Activated T-cell treated with anti-CD3 and anti-CD28 coated beads, Interleukin-2, amount 50 U/mL, for 72 hours (primary cell): Measurements from ENCODE around the gene ASB16. TPM values are rescaled to one million over a fixed set of nuclear protein-coding genes. Genes with fewer than 3 reads are reported as not detected.

Experiments
- ATAC-seq, 2 donors: fragments of 150-1000 bp; cut with Tn5 transposase; replicated peaks in 1 of 2; 2 replicates each; pipeline ENCODE4 v1.10.0; 2021; ENCODE audit warnings: moderate library complexity in 2 of 2, mild to moderate bottlenecking in 1 of 2
- DNase-seq, 2 donors: peaks; one replicate each; pipeline ENCODE4 v3.0.0; 2021 to 2022; ENCODE audit warnings: mixed read lengths in 1 of 2
- H3K27ac Mint-ChIP-seq: one replicate; pipeline ENCODE4 v1.8.0; 2022; ENCODE audit warnings: mild to moderate bottlenecking, moderate library complexity, mixed read lengths
- H3K27me3 Mint-ChIP-seq: one replicate; pipeline ENCODE4 v1.8.0; 2022; ENCODE audit warnings: low read depth, mixed read lengths
- H3K36me3 Mint-ChIP-seq, 2 donors: one replicate each; pipeline ENCODE4 v1.8.0; 2022; ENCODE audit warnings: mixed read lengths in 2 of 2, mild to moderate bottlenecking in 1 of 2; ENCODE audit not compliant: insufficient read depth in 2 of 2
- H3K4me1 Mint-ChIP-seq: one replicate; pipeline ENCODE4 v1.8.0; 2022; ENCODE audit warnings: low read depth, mixed read lengths
- H3K4me3 Mint-ChIP-seq, 2 donors: one replicate each; pipeline ENCODE4 v1.8.0; 2022; ENCODE audit warnings: mild to moderate bottlenecking in 2 of 2, mixed read lengths in 2 of 2, moderate library complexity in 2 of 2
- H3K9me3 Mint-ChIP-seq, 2 donors: one replicate each; pipeline ENCODE4 v1.8.0; 2022; ENCODE audit warnings: mixed read lengths in 2 of 2
- total RNA-seq, 2 donors: library from RNA; stranded (reverse); gene quantifications; one replicate each; pipeline ENCODE4 v1.2.3, GENCODE V29; 2022

The ASB16 gene
- total RNA-seq, 2 donors from 2014 or later = 0.34 to 0.44 TPM

- Mint-ChIP-seq H3K27me3 (no peaks in the 10 kb centered on the region), H3K4me3 (no peak overlapping the region), H3K9me3 (no peaks in the 10 kb centered on the region), H3K4me1 (peaks cover 13% of the 10 kb centered on the region), H3K36me3 (peaks cover 0 to 3% of the 10 kb centered on the region in 2 donors), H3K27ac (no peak overlapping the region)
- DNase-seq (no peak), ATAC-seq (no peak)
Observed at GRCh38 chr17:44164476-44164875, 6.0 kb upstream of the ASB16 start.

DNA sequence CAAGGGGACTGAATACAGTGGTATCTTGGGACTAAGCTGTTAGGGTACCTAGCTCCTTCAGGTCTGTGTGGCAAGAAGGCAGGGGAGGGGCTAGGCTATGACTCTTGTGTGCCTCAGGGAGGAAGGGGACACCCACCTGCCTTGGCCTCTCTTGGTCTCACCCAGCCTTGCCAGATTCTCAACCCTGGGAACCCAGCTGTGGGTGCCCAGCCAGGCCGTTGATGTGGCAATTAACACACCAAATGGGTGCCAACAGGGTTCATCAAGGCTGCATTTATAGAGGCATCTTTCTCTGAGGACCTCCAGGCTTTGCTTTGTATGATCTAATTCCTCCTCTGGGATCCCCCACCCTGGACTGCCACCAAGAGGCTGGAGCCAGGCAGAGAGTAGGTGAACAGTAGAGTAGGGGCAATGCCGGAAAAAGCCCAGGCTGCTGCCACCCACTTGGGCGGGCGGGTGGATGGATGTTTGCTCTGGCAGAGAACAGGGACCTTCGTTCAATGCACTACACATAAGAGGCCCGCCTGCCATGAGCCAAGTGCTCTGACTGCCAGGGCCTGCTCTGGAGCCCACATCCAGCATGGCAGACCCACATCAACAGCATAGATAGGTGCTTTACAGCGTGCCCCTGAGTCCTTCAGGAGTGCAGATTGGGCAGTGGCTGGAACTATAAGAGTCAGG lies 3.2 kb upstream of the ASB16 start:
- peaks cover 11% of the 10 kb centered on the region for H3K4me1 Mint-ChIP-seq
- ATAC-seq (no peak), DNase-seq (no peak)
- no peaks in the 10 kb centered on the region for H3K9me3 Mint-ChIP-seq
- H3K36me3 Mint-ChIP-seq = peaks cover 0 to 2% of the 10 kb centered on the region in 2 donors
- no peak overlapping the region for H3K4me3 Mint-ChIP-seq
- H3K27me3 Mint-ChIP-seq = no peaks in the 10 kb centered on the region
- H3K27ac Mint-ChIP-seq = peak overlapping the region; percentile 5

GRCh38 chr17:44170135-44170498 lies 387 bp upstream of the ASB16 start:
- no peak overlapping the region for H3K27ac Mint-ChIP-seq
- H3K9me3 Mint-ChIP-seq = no peaks in the 10 kb centered on the region
- no peak for ATAC-seq
- H3K4me3 Mint-ChIP-seq = no peak overlapping the region
- peaks cover 11% of the 10 kb centered on the region for H3K4me1 Mint-ChIP-seq
- H3K36me3 Mint-ChIP-seq = peaks cover 0 to 2% of the 10 kb centered on the region in 2 donors
- H3K27me3 Mint-ChIP-seq = no peaks in the 10 kb centered on the region
- DNase-seq = no peak

DNA sequence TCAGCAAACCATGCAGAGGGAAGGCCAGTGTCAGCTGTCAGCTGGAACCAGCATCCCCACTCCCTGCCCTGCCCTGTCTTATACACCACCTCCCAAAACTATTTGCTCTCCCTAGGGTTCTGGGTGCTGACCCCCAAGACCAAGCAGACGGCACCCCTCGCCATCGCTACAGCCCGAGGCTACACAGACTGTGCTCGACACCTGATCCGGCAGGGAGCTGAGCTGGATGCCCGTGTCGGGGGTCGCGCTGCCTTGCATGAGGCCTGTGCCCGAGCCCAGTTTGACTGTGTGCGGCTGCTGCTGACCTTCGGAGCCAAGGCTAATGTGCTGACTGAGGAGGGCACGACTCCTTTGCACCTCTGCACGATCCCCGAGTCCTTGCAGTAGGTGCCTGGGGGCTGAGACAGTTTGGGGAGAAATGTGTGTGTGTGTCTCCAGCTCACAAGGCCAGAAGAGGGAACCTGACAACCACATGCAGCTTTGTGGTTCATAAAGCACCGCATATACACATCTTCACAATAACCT lies 1.5 kb downstream of the ASB16 start:
- no peak for DNase-seq
- Mint-ChIP-seq H3K27ac (no peak overlapping the region), H3K9me3 (no peaks in the 10 kb centered on the region), H3K4me1 (peaks cover 16% of the 10 kb centered on the region), H3K4me3 (no peak overlapping the region), H3K36me3 (peaks cover 0 to 2% of the 10 kb centered on the region in 2 donors), H3K27me3 (no peaks in the 10 kb centered on the region)
- ATAC-seq = no peak

DNA sequence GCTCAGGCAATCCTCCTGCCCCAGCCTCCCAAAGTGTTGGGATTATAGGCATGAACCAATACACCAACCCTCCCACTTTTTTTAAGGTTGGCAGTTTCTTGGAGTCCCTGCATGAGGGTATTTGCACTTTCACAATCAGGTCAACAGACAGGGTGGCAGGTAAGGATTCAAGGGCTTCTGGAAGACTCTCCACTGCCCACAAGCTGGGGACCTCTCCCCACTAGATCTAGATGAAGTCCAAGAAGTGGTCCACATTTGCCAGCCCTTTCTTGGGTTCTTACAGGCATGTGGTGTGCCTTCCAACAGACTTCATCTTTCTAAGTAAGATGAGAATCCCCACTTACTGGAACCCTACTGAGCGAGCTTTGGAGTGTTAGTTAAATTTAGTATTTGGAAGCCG lies 3.9 kb downstream of the ASB16 start:
- no peaks in the 10 kb centered on the region for H3K9me3 Mint-ChIP-seq
- ATAC-seq = no peak
- no peak overlapping the region for H3K27ac Mint-ChIP-seq
- peaks cover 4% of the 10 kb centered on the region for H3K4me1 Mint-ChIP-seq
- H3K4me3 Mint-ChIP-seq = no peak overlapping the region
- DNase-seq = no peak
- no peaks in the 10 kb centered on the region for H3K27me3 Mint-ChIP-seq
- peaks cover 0 to 2% of the 10 kb centered on the region in 2 donors for H3K36me3 Mint-ChIP-seq

- ATAC-seq = peak in 1 of 2 donors; percentile 48
- H3K27ac Mint-ChIP-seq = no peak overlapping the region
- no peak for DNase-seq
- peaks cover 4% of the 10 kb centered on the region for H3K4me1 Mint-ChIP-seq
- no peaks in the 10 kb centered on the region for H3K27me3 Mint-ChIP-seq
- peaks cover 0 to 2% of the 10 kb centered on the region in 2 donors for H3K36me3 Mint-ChIP-seq
- H3K9me3 Mint-ChIP-seq = no peaks in the 10 kb centered on the region
- no peak overlapping the region for H3K4me3 Mint-ChIP-seq
Observed at GRCh38 chr17:44176257-44176656, 5.8 kb downstream of the ASB16 start.

GRCh38 chr17:44176671-44177501 lies 6.4 kb downstream of the ASB16 start:
- H3K27me3 Mint-ChIP-seq = no peaks in the 10 kb centered on the region
- peaks cover 3 to 4% of the 10 kb centered on the region in 2 donors for H3K36me3 Mint-ChIP-seq
- no peak overlapping the region for H3K4me3 Mint-ChIP-seq
- no peak for DNase-seq
- H3K4me1 Mint-ChIP-seq = peaks cover 4% of the 10 kb centered on the region
- no peak for ATAC-seq
- no peaks in the 10 kb centered on the region for H3K9me3 Mint-ChIP-seq
- H3K27ac Mint-ChIP-seq = no peak overlapping the region

GRCh38 chr17:44177640-44178039 lies 7.1 kb downstream of the ASB16 start:
- H3K4me1 Mint-ChIP-seq = peaks cover 4% of the 10 kb centered on the region
- no peaks in the 10 kb centered on the region for H3K27me3 Mint-ChIP-seq
- no peak overlapping the region for H3K4me3 Mint-ChIP-seq
- no peak overlapping the region for H3K27ac Mint-ChIP-seq
- DNase-seq (no peak), ATAC-seq (peak in 1 of 2 donors; percentile 7)
- H3K9me3 Mint-ChIP-seq = no peaks in the 10 kb centered on the region
- H3K36me3 Mint-ChIP-seq = peaks cover 3 to 4% of the 10 kb centered on the region in 2 donors

- Mint-ChIP-seq H3K27ac (no peak overlapping the region), H3K9me3 (no peaks in the 10 kb centered on the region), H3K36me3 (peaks cover 3 to 4% of the 10 kb centered on the region in 2 donors), H3K4me1 (peaks cover 5% of the 10 kb centered on the region), H3K27me3 (no peaks in the 10 kb centered on the region), H3K4me3 (no peak overlapping the region)
- no peak for DNase-seq
- no peak for ATAC-seq
Observed at GRCh38 chr17:44178133-44178532, 7.6 kb downstream of the ASB16 start.

DNA sequence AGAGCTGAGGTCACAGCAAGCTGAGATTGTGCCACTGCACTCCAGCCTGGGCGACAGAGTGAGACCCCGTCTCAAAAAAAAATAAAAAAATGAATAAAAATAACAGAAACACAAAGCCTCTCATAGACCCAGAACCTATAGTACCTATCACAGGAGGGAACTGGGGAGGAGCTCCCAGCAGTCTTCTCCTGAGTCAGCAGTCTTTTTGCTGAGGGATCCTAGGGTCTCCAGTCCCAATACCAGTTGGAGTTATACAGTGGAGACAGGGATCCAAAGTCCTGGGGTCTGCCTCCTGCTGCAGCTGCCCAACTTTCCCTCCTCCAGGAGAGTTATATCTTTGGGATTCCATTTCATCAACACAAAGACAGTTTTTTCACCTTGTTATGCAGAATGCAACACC lies 12.5 kb downstream of the ASB16 start:
- no peak for ATAC-seq
- H3K36me3 Mint-ChIP-seq = peaks cover 8% of the 10 kb centered on the region in 2 donors

DNA sequence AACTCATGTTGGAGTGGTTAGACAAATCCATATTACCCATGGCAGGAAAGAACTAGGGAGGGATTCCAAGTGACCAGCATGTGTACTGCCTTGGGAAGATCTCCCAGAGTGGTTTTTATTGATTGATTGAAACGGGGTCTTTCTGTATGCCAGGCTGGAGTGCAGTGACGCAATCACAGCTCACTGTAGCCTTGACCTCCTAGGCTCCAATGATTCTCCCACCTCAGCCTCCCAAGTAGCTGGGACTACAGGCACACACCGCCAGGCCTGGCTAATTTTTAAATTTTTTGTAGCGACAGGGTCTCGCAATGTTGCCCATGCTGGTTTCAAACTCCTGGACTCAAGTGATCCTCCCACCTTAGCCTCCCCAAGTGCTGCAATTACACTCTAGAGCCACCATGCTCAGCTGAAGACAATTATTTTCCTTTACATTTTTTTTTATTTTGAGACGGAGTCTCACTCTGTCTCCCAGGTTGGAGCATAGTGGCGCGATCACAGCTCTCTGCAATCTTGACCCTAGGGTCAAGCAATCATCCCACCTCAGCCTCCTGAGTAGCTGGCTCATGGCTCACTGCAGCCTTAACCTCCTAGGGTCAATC lies 13.8 kb downstream of the ASB16 start:
- Mint-ChIP-seq H3K27me3 (no peaks in the 10 kb centered on the region), H3K4me3 (no peak overlapping the region), H3K36me3 (peaks cover 8% of the 10 kb centered on the region in 2 donors), H3K27ac (no peak overlapping the region), H3K9me3 (no peaks in the 10 kb centered on the region), H3K4me1 (peaks cover 49% of the 10 kb centered on the region)
- no peak for DNase-seq
- ATAC-seq = no peak

More for the DNA sequence above, 12.5 kb downstream of the ASB16 start:
- no peaks in the 10 kb centered on the region for H3K9me3 Mint-ChIP-seq
- no peak for DNase-seq
- peaks cover 39% of the 10 kb centered on the region for H3K4me1 Mint-ChIP-seq
- no peaks in the 10 kb centered on the region for H3K27me3 Mint-ChIP-seq
- no peak overlapping the region for H3K27ac Mint-ChIP-seq
- H3K4me3 Mint-ChIP-seq = no peak overlapping the region

GRCh38 chr17:44186307-44187130 lies 16.0 kb downstream of the ASB16 start, which contains the start of gene TMUB2:
TMUB2 (plus strand) TSS chr17:44186972; CDS start chr17:44187709, 737 bp downstream.
- ATAC-seq (peak; percentile 92 to 93), DNase-seq (peak; percentile 100)
- Mint-ChIP-seq H3K27ac (peak within 1 kb of the TSS; percentile 99), H3K4me3 (peak within 1 kb of the TSS; percentile 99 to 100), H3K4me1 (peaks cover 49% of the 10 kb centered on the region), H3K36me3 (peaks cover 12 to 18% of the 10 kb centered on the region in 2 donors), H3K27me3 (no peaks in the 10 kb centered on the region), H3K9me3 (no peaks in the 10 kb centered on the region)
